ENCODE measurements around the gene SPARCL1.
A peak's percentile ranks its signal among the peaks of the same experiment; 100 is the strongest.
"Not testable (repeated sequence)": the region's sequence is repeated elsewhere in the genome, so short reads cannot be mapped to it uniquely, and the experiment has no call there.

SPARCL1 gene, protein sequence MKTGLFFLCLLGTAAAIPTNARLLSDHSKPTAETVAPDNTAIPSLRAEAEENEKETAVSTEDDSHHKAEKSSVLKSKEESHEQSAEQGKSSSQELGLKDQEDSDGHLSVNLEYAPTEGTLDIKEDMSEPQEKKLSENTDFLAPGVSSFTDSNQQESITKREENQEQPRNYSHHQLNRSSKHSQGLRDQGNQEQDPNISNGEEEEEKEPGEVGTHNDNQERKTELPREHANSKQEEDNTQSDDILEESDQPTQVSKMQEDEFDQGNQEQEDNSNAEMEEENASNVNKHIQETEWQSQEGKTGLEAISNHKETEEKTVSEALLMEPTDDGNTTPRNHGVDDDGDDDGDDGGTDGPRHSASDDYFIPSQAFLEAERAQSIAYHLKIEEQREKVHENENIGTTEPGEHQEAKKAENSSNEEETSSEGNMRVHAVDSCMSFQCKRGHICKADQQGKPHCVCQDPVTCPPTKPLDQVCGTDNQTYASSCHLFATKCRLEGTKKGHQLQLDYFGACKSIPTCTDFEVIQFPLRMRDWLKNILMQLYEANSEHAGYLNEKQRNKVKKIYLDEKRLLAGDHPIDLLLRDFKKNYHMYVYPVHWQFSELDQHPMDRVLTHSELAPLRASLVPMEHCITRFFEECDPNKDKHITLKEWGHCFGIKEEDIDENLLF

DNA sequence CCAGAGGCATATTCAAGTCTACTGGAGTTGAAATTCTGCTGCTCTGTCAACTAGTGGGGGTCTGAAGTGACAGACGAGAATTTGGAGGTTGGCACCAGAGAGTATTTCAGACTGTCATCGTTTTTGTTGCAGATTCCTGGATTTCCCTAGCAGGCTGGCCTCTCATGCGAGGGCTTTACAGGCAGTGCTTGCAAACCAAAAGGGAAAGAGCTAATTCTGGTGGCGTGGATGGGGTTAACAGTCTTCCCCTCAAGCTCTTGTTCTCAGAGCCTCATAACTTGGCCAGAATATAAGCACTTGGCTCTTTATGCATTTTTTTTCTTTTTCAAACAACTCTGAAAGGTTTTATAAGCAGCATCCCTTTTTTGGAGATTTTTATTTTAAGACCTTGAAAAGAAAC, at the start of gene SPARCL1:
TSS of gene SPARCL1 (minus strand) at position 190 of the 400 bp plus-strand sequence. CDS start 29,802 bp downstream, outside the sequence.
- no peak for DNase-seq (ENCODE audit: low read depth in 2 of 2)

DNA sequence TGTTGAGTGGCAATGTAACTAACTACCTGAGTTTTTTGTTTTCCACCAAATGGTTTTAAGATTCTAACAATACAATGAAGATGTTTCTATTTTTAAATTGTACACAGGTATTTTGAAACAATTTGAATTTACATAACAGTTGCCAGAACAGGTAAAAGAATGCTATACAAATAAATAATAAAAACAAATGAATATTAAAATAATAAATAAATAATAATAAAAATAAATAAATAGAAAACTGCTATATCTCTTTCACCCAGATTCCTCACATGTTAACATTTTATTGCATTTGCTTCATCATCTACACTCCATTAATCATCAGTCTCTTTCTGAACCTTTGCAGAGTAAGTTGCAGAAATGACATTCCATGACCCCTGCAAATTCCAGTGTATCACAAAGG, 46.8 kb upstream of the SPARCL1 start:
- DNase-seq (ENCODE audit: low read depth in 2 of 2), result no peak

DNA sequence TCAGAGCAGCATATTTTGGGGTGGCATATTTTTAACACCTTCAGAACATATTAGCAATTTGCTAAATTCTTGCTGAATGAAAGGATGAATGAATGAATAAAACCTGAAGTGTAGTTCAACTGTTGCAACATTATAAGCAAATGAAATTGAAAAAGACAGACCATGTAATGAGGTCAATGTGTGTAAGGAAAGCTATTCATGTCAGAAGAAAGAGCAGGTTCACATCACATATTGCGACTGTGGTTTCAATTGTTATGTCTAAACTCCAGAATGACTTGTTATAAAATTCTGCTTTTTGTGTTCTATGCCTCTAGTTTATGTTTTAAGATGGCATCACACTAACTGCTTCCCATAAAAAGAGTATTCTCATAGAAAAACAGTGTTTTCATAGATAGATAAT, 46.2 kb upstream of the SPARCL1 start:
- DNase-seq (ENCODE audit: low read depth in 2 of 2), result no peak

DNA sequence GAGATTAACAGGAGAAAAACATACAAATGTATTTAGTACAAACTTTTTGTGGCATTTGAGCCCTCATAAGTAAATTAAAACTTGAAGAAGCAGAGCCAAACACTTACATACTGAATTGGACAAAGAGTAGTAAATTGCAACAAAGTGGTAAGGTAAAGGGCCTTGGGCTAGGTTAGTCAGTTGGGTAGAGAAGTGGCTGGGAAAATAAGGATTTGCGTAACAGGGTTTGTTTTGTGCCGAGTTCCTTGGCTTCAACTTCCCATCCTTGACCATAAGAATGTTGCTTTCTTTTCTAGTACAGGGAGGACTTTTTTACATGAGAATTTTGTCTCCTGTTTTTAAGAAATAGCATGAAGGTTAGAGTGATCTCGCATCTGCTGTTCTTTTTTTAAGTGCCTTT, 45.8 kb upstream of the SPARCL1 start:
- DNase-seq (ENCODE audit: low read depth in 2 of 2), result no peak

DNA sequence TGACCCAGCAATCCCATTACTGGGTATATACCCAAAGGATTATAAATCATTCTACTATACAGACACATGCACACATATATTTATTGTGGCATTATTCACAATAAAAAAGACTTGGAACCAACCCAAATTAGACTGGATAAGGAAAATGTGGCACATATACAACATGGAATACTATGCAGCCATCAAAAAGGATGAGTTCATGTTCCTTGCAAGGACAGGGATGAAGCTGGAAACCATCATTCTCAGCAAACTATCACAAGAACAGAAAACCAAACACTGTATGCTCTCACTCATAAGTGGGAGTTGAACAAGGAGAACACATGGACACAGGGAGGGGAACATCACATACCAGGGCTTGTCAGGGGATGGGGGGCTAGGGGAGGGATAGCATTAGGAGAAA, 45.2 kb upstream of the SPARCL1 start:
- not testable (repeated sequence) for DNase-seq (ENCODE audit: low read depth in 2 of 2)

DNA sequence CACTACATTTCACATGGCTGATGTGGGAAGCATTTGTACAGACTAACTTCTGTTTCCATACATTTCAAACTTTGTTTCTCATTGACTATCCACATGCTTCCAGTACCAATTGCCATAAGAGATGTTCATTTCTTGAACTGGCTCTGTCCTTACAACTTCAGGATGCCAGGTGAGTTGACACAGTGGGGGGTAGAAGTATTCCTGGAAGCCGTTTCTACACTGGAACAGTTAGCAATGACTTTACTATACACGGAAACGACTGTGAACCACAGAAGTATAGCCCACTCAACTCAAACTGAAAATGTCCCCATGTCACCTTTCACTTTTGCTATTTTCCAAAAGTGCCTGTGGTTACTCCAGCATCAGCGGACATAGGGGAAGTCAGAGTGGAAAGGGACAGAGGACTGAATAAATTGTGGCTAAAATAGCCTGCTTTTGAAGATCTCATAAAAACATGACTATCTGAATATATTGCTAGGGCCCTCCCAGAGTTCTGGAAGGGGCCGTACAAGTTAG, 41.2 kb upstream of the SPARCL1 start:
- no peak for DNase-seq (ENCODE audit: low read depth in 2 of 2)

DNA sequence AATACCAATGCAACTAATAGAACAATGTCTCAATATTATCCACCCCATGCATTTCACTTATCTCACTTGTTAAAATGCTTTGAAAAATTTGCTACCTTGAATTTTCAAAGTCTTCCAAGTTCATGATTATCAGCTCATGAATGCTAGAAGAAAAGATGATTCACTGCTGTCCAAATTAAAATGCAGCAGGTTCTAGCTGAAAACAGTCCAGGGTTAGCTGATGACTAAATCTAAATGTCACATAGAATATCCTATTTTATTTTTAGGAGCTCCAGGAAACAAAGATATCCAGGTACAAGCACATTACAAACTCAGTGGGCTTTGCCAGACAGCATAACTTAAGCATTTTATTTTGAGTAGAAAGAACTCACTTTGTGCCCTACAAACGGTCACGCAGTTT, 38.0 kb upstream of the SPARCL1 start:
- DNase-seq (ENCODE audit: low read depth in 2 of 2), result no peak

DNA sequence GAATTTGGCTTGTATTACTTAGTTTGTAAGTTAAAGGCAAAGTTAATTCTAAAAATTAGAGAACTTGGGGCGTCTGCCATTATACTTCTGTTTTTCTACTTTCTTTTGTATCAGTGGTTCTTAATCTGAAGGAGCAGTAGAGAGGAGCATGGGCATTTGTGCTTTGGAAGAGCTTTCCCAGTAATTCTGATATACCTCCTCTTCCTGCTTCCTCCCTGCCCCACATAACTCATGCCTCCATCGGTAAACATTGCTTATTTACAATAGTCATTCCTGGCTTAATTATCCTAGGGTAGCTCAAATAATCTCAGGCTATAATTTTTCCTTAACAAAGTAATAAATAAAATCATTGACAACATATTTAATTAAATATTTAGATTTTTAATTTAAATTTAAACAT, 37.1 kb upstream of the SPARCL1 start:
- no peak for DNase-seq (ENCODE audit: low read depth in 2 of 2)

DNA sequence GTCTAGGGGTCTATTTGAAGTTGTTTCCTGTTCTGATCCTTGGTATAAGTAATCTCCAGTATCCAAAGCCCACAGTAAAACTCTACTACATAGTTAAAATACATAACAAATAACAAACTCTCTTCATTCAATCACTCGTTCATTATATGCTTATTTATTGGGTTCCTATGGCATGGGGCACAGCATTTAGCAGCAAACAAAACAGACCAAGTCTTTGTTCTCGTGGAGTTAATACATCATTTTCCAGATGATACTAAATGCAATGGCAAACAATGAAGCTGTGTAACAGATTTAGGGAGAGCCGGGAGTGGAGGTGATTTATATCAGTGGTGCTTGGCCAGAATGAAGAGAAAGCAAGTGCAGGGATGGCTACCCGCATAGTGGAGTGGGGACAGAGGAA, 36.6 kb upstream of the SPARCL1 start:
- DNase-seq (ENCODE audit: low read depth in 2 of 2), result no peak

DNA sequence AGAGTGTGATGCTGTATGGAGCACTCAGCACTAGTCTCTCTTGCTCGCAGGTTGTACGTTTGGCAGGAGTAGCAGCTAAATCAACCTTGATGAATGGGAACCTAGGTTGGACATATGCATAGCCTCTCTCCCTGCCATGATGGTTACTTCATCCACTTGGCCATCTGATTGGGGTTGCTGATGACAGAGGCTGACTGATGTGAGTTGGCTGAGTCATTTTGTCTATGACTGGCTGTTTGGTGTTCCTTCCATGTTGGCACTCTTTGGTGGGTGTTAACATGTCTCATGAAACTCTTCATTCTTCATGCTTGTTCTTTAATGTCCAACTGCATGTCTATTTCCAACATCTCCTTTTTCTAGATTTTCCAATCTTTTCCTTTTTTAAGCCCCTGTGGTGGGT, 31.6 kb upstream of the SPARCL1 start:
- DNase-seq (ENCODE audit: low read depth in 2 of 2), result no peak

DNA sequence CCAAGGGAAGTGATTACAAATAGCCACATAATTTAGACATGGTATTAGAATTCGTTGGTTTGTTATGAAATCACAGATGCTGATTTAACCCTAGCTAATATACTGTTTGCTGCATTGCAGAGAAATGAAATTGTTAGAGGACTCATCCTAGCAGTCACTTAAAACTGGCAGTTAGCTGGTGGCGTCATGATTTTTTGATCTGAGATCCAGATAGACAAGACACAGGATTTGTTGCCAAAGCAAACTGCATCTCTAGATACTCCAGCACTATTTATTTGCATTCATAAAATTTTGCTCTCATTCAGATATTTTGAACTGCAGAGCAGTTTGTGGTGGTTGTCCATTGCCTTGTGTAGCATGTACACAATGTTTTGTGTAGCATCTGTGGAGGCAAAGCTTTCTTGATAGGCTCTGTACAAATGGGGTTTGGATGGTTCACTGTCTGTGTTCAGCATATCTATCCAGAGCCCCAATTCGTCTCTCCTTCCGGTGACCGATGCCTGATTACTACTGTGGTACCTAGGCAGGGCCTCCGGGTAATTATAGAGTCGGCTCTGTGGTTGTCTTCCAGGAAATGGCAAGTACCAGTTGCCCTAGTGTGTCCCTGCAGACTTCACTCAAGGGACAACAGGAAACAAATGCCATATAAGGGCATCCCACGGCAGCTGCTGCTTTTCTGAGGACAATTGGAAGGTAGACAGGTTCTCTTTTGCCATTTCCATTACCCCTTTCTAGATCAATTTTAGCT, 30.1 kb upstream of the SPARCL1 start:
- DNase-seq (ENCODE audit: low read depth in 2 of 2), result peak in 1 of 2 donors; percentile 12

DNA sequence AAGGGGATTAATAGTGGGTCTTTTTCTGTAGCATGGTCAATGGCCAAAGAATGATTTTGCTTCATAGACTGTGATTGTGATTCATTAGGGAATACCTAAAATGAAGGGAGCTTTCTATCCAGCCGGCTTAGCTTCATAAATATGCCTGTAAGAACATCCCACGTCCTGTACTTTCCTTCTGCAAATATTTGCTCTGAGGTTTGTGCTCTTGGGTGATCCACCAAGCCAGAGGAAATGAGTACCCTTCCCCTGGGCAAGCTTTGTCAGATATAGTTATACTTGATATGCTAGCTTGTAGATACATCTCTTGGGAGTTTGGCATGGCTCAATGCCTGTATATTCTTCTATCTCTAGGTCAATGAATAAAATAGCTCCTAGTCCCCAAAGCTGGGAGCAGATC, 28.2 kb upstream of the SPARCL1 start:
- DNase-seq (ENCODE audit: low read depth in 2 of 2), result no peak

DNA sequence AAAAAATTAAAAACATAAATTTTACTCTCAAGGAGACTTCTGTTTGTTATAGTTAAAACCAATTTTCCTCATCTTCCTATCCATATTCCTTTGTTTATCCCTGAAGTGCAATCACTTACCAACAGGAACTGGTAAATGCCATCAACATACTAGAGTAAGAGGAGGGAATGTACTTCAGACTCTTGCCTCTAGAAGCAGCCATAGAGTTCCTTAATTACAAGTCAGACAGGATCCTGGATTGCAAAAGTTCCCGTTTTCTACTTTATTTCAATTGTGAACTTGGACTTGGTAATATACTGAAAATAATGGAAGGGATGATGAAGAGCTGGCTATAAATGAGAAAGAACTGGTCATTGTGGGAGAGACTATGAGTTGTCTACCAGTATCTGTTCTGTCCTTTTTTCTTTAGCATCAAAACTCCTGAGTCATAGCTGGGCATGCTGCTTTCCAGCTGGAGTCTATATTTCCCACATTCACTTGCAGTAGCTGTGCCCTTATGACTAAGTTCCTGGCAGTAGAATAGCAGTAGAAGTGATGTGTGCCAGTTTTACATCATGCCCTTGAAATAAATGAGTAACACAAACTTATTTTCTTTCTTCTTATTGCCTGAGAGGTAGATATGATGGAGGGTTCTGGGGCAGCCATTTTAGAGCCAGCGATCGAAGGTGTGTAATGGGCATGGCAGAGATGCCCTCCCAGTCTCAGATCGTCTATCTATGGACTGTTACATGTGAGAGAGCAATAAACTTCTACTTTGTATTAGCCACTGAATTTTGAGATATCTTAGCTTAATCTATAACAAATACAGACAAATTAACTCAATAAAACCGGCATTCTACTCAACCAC, 26.8 kb upstream of the SPARCL1 start:
- no peak for DNase-seq (ENCODE audit: low read depth in 2 of 2)

DNA sequence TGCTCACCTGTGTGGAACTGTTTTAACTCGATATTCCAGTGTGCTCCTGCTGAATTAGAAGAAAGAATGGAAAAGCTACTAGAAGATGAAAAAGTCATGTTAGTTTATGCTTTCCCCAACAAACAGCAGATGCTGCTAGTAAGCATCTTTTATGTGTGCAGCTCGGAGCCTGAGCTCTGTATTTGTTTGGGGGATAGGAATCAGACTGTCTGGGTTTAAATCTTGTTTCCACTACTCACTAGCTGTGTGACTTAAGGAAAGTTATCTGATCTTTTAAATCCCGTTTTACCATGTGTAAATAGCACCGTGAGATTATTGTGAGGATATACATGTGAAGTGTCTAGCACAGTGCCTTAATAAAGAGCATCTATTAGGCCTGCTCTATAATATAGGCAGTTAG, 24.0 kb upstream of the SPARCL1 start:
- DNase-seq (ENCODE audit: low read depth in 2 of 2), result no peak

DNA sequence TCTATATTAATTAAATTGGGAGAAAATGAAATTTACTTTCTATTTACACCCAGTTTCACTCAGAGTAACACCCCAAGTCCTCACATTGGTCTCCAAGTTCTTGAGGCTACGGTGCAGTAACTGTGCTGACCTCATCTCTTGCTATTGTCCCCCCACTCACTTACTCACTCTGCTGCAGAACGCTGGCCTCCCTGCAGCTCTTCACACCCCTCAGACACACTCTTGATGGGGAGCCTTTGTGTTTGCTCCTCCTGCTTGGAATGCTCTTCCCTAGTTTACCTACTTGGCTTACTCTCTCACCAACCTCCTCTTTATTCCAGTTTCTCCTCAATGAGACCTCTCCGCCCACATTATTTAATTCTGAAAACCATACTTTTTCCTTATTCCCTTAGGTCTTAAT, 22.2 kb upstream of the SPARCL1 start:
- no peak for DNase-seq (ENCODE audit: low read depth in 2 of 2)

DNA sequence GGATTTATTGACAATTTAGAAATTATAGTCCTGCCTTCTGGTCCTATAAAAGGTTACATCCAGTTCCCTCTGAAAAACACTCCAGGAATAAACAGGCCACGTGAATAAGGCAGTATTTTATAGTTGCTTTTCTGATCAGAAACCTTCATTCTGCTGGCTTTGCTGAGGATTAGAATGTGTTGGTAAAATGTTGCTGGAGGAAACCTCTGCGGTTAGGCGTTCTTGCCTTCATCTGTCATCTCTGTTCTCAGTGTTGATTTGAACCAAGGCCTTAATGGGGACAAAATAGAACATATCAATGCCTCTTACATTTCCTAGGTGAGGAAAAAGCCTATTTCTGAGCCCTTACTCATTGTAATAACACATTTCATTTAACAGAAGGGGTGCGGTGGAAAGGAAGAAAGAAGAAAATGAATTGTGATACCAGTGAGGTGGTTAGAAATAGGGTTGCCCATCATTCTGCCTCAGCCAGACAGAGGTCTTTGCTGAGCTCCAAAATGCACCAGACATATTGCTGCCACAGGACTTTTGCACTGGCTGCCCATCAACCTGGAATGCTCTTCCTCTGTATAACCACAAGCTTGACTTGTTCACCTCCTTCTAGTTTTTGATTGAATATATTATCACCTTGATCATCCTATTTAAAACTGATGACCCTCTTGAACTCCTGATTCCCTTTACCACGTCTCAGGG, 18.0 kb upstream of the SPARCL1 start:
- no peak for DNase-seq (ENCODE audit: low read depth in 2 of 2)

DNA sequence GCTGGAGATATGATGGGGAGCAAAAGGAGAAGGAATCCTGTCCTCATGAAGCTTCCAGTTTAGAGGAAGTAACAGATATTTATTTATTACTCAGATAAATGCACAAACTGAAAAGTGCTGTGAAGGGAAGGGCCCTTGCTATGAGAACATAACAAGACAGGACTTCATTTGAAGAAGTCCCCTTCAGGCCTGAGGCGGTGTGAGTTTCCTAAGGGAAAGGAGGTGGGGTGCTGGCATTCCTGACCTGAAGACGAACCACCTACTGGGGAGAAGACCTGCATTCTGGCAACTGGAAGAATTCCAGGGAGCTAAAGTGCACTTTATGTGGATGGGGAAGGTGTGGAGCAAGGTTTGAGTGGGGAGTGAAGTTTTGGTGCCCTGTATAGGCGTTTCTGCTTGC, 15.9 kb upstream of the SPARCL1 start:
- no peak for DNase-seq (ENCODE audit: low read depth in 2 of 2)

DNA sequence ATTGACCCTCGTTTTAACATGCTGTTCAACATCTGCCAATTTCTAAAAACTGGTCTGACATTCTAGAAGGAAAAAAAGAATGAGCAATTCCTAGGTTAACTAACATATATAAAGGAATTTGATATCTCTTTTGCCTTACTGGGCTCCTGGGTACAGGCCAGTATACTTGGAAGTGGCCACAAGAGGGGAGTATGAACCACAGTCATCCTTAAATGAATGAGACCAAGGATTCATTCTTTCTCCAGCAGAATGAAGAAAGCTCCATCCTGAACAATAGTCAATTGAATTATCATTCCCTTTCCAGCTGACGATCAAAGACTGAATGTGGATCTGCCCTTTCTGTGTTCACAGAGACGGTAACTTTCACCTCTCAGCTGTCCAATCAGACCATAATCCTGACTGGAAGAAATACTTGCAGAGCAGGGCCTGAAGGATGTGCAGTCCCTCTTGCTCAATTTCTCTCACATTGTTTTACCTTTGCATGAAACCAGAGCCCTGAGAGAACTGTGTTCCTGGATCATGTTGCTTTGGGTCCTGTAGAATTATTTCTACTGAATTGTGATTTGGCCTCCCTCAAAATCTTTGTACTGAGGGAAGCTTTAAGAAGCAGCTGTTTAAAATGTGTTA, 14.8 kb upstream of the SPARCL1 start:
- no peak for DNase-seq (ENCODE audit: low read depth in 2 of 2)

DNA sequence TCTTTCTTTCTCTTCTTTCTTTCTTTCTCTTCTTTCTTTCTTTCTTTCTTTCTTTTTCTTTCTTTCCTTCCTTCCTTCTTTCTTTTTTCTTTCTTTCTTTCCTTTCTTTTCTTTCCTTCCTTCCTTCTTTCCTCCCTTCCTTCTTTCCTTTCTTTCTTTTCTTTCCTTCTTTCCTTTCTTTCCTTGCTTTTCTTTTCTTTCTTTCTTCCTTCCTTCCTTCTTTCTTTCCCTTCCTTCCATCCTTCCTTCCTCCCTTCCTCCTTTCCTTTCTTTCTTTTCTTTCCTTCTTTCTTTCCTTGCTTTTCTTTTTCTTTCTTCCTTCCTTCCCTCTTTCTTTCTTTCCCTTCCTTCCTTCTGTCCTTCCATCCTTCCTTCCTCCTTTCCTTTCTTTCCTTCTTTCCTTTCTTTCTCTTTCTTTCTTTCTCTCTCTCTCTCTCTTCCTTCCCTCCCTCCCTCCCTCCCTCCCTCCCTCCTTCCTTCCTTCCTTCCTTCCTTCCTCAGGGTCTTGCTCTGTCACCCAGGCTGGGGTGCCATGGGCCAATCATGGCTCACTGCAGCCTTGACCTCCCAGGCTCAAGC, 13.6 kb upstream of the SPARCL1 start:
- DNase-seq (ENCODE audit: low read depth in 2 of 2), result no peak
